Right lobe of liver (tissue), 6 donors: ENCODE measurements around the gene BLOC1S2. TPM values are rescaled to one million over a fixed set of nuclear protein-coding genes. Genes with fewer than 3 reads are reported as not detected.

Source experiments
- ATAC-seq, 4 donors: fragments of 200-7000 bp; cut with Tn5 transposase; one replicate each; pipeline ENCODE4 v1.9.1; 2020; ENCODE audit warnings: mild to moderate bottlenecking in 4 of 4, moderate library complexity in 4 of 4
- DNase-seq, 3 donors: peaks; one replicate each; pipeline ENCODE4 v3.0.0-alpha.2; 2020
- H3K27ac ChIP-seq, 3 donors: fragments of 200-600 bp; one replicate each; pipeline ENCODE4 v1.8.0; 2022
- H3K27me3 ChIP-seq, 2 donors: fragments of 200-600 bp; one replicate each; pipeline ENCODE4 v1.8.0; 2022
- H3K36me3 ChIP-seq, 4 donors: fragments of 200-600 bp; sonication (generic) in 1 of 4; one replicate each; pipeline versions ENCODE4 v1.5.1 to v1.8.0; 2017 to 2022; ENCODE audit warnings: control low read depth in 1 of 4
- H3K4me1 ChIP-seq, 4 donors: fragments of 200-600 bp; sonication (generic) in 1 of 4; one replicate each; pipeline versions ENCODE4 v1.5.1 to v1.8.0; 2017 to 2022; ENCODE audit warnings: control low read depth in 1 of 4
- H3K4me3 ChIP-seq, 3 donors: fragments of 200-600 bp; one replicate each; pipeline ENCODE4 v1.8.0; 2022
- H3K9me3 ChIP-seq, 4 donors: fragments of 200-600 bp; sonication (generic) in 1 of 4; one replicate each; pipeline versions ENCODE4 v1.5.1 to v1.8.0; 2017 to 2022; ENCODE audit warnings: control low read depth in 1 of 4
- POLR2A ChIP-seq: fragments of 450-650 bp; IDR thresholded peaks from one replicate; pipeline ENCODE4 v1.6.1; 2017; ENCODE audit warnings: antibody characterized with exemption, mild to moderate bottlenecking
- WGBS: methylation state at CpG from one replicate; pipeline ENCODE4 v1.1.6; 2018; ENCODE audit warnings: low coverage, low lambda C conversion rate; ENCODE audit not compliant: insufficient coverage; ENCODE audit errors: missing lambda C conversion rate; 5-methylcytosine and 5-hydroxymethylcytosine counted together
- intact Hi-C, 2 donors: fragments of 100-400 bp; cut with DNase I; formaldehyde crosslinking; loops; one replicate each; pipeline versions ENCODE4 v1.11.2 to v1.14.1; 2022
- total RNA-seq, 6 experiments: library from RNA; depleted of rRNA in 2 of 6; stranded (reverse); fragments of >200 nt in 2 of 6; fragmentation: NEBNext Ultra II Directional in 3 of 6; extraction: Animal tissue kit (Norgen Biotek cat#: 25700) in 3 of 6; gene quantifications; one replicate each; pipeline versions ENCODE4 v1.1.0 to v1.2.4, GENCODE V29; 2016 to 2023
- TF ChIP-seq, protein P1 (sequence below), 4 donors: fragments of 200-600 bp in 3 of 4; fragments of 450-650 bp in 1 of 4; IDR thresholded peaks; one replicate each; pipeline versions ENCODE4 v1.5.1 to v1.8.0; 2016 to 2022; ENCODE audit warnings: antibody characterized with exemption in 4 of 4, mild to moderate bottlenecking in 2 of 4
- donor health status: DM: no; HTN: yes; CAD: no.
- donor health status: DM: no; HTN: no; CAD: no.
- donor health status: DM: no; HTN: no; CAD: no.
- donor health status: DM: no; HTN: yes; CAD: no.
- donor health status: DM: no; HTN: yes; CAD: no.

Gene BLOC1S2
- total RNA-seq, 6 experiments from 2014 or later: 13.7 to 26.4 (median 22.0) TPM

DNA sequence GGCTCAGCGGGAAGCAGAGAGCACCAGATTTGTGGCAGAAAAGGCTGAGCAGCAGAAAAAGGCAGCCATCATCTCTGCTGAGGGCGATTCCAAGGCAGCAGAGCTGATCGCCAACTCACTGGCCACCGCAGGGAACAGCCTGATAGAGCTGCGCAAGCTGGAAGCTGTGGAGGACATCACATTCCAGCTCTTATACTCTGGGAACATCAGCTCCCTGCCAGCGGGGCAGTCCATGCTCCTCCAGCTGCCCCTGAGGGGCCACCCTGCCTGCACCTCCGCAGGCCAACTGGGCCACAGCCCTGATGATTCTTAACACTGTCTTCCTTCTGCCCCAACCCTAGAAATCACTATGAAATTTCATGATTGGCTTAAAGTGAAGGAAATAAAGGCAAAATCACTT lies 37.7 kb downstream of the BLOC1S2 start:
- 100% methylated on average over 1 of the region's 7 CpGs for WGBS
- no peak for DNase-seq
- intact Hi-C loops: no loop called here

DNA sequence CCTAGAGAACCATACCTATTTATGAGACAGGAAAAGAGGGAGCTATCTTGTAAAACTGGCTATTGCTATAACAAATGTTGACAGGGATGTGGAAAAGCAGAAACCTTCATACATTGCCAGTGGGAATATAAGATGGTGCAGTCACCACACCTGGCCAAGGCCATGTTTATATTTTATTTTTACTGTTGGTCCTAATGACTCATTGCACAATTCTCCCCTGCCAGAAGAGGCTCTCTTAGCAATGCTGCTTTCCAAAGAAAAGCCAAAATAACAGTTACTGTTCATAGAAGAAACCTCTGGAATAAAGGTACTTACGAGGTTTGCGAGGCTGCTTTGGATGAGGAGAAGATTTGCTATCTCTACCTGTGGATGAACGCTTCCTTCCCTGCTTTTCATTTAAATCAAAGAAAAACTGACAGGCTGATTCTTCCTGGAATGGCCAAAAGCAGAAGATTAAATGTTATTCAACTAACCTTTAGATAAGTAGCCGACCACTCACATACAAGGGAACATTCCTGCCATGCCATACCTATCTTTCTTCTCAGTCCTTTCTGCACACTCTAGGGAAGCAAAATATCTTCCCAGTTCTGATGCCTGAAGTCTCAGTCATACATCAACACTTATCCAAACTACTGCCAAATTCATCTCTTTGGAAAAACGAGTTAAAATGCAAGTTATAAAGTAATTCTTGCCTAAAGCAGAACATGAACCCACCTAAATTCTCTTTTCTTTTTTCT lies 40.8 kb downstream of the BLOC1S2 start:
- Histone ChIP-seq H3K4me3 (no peak overlapping the region), H3K4me1 (no peaks in the 10 kb centered on the region), H3K27me3 (no peaks in the 10 kb centered on the region), H3K27ac (no peak overlapping the region), H3K36me3 (peaks cover 0 to 63% (median 15%) of the 10 kb centered on the region in 4 donors), H3K9me3 (no peaks in the 10 kb centered on the region)
- TF ChIP-seq POLR2A: no peak
- TF ChIP-seq, protein P1, sequence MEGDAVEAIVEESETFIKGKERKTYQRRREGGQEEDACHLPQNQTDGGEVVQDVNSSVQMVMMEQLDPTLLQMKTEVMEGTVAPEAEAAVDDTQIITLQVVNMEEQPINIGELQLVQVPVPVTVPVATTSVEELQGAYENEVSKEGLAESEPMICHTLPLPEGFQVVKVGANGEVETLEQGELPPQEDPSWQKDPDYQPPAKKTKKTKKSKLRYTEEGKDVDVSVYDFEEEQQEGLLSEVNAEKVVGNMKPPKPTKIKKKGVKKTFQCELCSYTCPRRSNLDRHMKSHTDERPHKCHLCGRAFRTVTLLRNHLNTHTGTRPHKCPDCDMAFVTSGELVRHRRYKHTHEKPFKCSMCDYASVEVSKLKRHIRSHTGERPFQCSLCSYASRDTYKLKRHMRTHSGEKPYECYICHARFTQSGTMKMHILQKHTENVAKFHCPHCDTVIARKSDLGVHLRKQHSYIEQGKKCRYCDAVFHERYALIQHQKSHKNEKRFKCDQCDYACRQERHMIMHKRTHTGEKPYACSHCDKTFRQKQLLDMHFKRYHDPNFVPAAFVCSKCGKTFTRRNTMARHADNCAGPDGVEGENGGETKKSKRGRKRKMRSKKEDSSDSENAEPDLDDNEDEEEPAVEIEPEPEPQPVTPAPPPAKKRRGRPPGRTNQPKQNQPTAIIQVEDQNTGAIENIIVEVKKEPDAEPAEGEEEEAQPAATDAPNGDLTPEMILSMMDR (IDR thresholded peaks at IDR 0.05): no peak
- intact Hi-C loops: no loop called here
- DNase-seq: no peak
- ATAC-seq: no peak
- 87% methylated on average over 5 of the region's 5 CpGs for WGBS

More for the DNA sequence above, 37.7 kb downstream of the BLOC1S2 start:
- H3K36me3 ChIP-seq: peaks cover 0 to 73% (median 20%) of the 10 kb centered on the region in 4 donors
- ATAC-seq: no peak
- no peaks in the 10 kb centered on the region for H3K27me3 ChIP-seq
- H3K27ac ChIP-seq: no peak overlapping the region
- TF ChIP-seq, protein P1 (IDR thresholded peaks at IDR 0.05): no peak
- TF ChIP-seq POLR2A: no peak
- H3K4me1 ChIP-seq: no peaks in the 10 kb centered on the region
- H3K9me3 ChIP-seq: no peaks in the 10 kb centered on the region
- H3K4me3 ChIP-seq: no peak overlapping the region

DNA sequence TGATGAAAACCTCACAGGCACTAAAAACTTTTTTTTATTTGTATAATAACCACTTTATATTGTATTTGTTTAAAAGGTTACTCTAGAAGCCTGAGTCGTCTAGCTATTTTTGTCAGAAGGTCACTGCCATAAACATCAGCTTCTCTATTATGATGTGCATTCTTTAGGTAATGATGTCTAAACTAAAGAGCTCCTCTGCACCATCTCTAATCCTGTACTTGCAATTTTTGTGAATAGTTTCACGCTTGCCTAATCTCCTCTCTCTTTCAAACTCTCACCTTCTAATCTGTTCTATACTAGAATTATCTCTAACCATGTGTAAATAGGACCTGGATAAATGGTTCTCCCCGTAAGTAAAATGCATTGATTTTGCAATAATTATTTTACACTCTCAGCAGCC lies 46.6 kb downstream of the BLOC1S2 start:
- H3K36me3 ChIP-seq: peaks cover 0 to 53% (median 7%) of the 10 kb centered on the region in 4 donors

DNA sequence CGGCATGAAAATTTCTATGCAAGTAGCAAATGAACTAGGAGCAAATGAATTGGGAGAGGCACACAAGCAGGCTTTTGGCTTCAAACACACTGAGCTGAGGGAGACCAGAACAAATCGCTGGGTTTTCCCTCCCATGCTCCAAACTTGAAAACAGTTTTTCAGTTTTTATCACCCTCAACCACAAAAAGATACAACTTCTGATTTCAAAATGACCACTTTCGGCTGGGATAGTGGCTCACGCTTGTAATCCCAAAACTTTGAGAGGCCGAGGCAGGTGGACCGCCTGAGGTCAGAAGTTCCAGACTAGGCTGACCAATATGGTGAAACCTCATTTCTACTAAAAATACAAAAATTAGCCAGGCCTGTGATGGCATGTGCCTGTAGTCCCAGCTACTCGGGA lies 48.1 kb downstream of the BLOC1S2 start:
- Histone ChIP-seq H3K4me3 (no peak overlapping the region), H3K4me1 (no peaks in the 10 kb centered on the region), H3K36me3 (peaks cover 0 to 53% (median 9%) of the 10 kb centered on the region in 4 donors), H3K27ac (no peak overlapping the region), H3K27me3 (no peaks in the 10 kb centered on the region), H3K9me3 (no peaks in the 10 kb centered on the region)
- DNase-seq: no peak
- intact Hi-C loops: no loop called here
- 86% methylated on average over 6 of the region's 7 CpGs for WGBS
- TF ChIP-seq POLR2A: no peak
- TF ChIP-seq, protein P1 (IDR thresholded peaks at IDR 0.05): no peak
- no peak for ATAC-seq

More for the DNA sequence above, 46.6 kb downstream of the BLOC1S2 start:
- 82% methylated on average over 3 of the region's 3 CpGs for WGBS
- no peak overlapping the region for H3K27ac ChIP-seq
- no peak for DNase-seq
- no peaks in the 10 kb centered on the region for H3K4me1 ChIP-seq
- no peak overlapping the region for H3K4me3 ChIP-seq
- H3K9me3 ChIP-seq: no peaks in the 10 kb centered on the region
- no peaks in the 10 kb centered on the region for H3K27me3 ChIP-seq
- intact Hi-C loops: no loop called here
- no peak for ATAC-seq
- no peak for TF ChIP-seq POLR2A
- TF ChIP-seq, protein P1 (IDR thresholded peaks at IDR 0.05): no peak
